Lower leg skin (tissue), 4 donors: ENCODE results near the gene GARIN1A. TPM values are rescaled to one million over a fixed set of nuclear protein-coding genes. Genes with fewer than 3 reads are reported as not detected.
A peak's percentile ranks its signal among the peaks of the same experiment; 100 is the strongest.
"Not testable (repeated sequence)": the region's sequence is repeated elsewhere in the genome, so short reads cannot be mapped to it uniquely, and the experiment has no call there.

Experiments
- DNase-seq, 2 donors: peaks; one replicate each; pipeline ENCODE4 v3.0.0-alpha.2; 2019; ENCODE audit warnings: low spot score in 2 of 2
- H3K4me3 ChIP-seq: fragments of 200-600 bp; sonication (generic); 2 replicates; pipeline ENCODE4 v1.5.1; 2017; ENCODE audit warnings: mild to moderate bottlenecking, low read depth; ENCODE audit not compliant: poor library complexity, severe bottlenecking
- POLR2A ChIP-seq, 2 donors: fragments of 450-650 bp; IDR thresholded peaks; one replicate each; pipeline ENCODE4 v1.6.1; 2016 to 2017; ENCODE audit warnings: antibody characterized with exemption in 2 of 2, mild to moderate bottlenecking in 1 of 2, moderate library complexity in 1 of 2
- WGBS, 2 donors: methylation state at CpG; one replicate each; pipeline ENCODE4 v1.1.5; 2018; 5-methylcytosine and 5-hydroxymethylcytosine counted together
- intact Hi-C: fragments of 100-400 bp; cut with DNase I; formaldehyde crosslinking; loops from one replicate; pipeline ENCODE4 v1.15.0; 2023; ENCODE audit warnings: low total_unique reads
- total RNA-seq, 4 donors: library from RNA; depleted of rRNA; stranded (reverse); fragments of >200 nt; gene quantifications; one replicate each; pipeline ENCODE4 v1.1.0, GENCODE V29; 2016
- TF ChIP-seq, protein P1 (sequence below), 3 donors: fragments of 450-650 bp; IDR thresholded peaks; one replicate each; pipeline ENCODE4 v1.5.1; 2016; ENCODE audit warnings: antibody characterized with exemption in 3 of 3, mild to moderate bottlenecking in 3 of 3, moderate library complexity in 2 of 3

GARIN1A gene
- total RNA-seq, 4 donors from 2014 or later: 0.26 to 1.0 (median 0.71) TPM; not detected in 1

GRCh38 chr7:128660596-128660995, 11.5 kb upstream of the GARIN1A start:
- H3K4me3 ChIP-seq: no peak overlapping the region
- DNase-seq: no peak
- intact Hi-C loops: no loop called here
- 94 to 95% methylated on average over 3 of the region's 3 CpGs for WGBS, 2 donors
- no peak for TF ChIP-seq POLR2A (IDR thresholded peaks at IDR 0.05)
- TF ChIP-seq, protein P1, sequence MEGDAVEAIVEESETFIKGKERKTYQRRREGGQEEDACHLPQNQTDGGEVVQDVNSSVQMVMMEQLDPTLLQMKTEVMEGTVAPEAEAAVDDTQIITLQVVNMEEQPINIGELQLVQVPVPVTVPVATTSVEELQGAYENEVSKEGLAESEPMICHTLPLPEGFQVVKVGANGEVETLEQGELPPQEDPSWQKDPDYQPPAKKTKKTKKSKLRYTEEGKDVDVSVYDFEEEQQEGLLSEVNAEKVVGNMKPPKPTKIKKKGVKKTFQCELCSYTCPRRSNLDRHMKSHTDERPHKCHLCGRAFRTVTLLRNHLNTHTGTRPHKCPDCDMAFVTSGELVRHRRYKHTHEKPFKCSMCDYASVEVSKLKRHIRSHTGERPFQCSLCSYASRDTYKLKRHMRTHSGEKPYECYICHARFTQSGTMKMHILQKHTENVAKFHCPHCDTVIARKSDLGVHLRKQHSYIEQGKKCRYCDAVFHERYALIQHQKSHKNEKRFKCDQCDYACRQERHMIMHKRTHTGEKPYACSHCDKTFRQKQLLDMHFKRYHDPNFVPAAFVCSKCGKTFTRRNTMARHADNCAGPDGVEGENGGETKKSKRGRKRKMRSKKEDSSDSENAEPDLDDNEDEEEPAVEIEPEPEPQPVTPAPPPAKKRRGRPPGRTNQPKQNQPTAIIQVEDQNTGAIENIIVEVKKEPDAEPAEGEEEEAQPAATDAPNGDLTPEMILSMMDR (IDR thresholded peaks at IDR 0.05): no peak

- TF ChIP-seq, protein P1 (IDR thresholded peaks at IDR 0.05): no peak
- no peak for TF ChIP-seq POLR2A (IDR thresholded peaks at IDR 0.05)
- 95 to 96% methylated on average over 5 of the region's 5 CpGs for WGBS, 2 donors
- intact Hi-C loops: no loop called here
- H3K4me3 ChIP-seq: no peak overlapping the region
- no peak for DNase-seq
Measured at GRCh38 chr7:128661446-128661845, 10.6 kb upstream of the GARIN1A start.

DNA sequence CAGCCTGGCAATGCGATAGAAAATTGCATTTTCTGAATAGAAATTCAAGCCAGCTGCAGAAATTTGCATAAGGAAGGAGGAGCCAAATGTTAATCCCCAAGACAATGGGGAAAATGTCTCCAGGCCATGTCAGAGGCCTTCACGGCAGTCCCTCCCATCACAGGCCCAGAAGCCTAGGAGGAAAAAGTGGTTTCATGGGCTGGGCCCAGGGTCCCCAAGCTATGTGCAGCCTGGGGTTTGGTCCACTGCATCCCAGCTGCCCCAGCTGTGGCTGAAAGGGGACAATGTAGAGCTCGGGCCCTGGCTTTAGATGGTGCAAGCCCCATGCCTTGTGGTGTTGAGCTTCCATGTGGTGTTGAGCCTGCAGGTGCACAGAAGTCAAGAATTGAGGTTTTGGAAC, 10.0 kb upstream of the GARIN1A start:
- intact Hi-C loops: no loop called here
- TF ChIP-seq POLR2A (IDR thresholded peaks at IDR 0.05): no peak
- TF ChIP-seq, protein P1 (IDR thresholded peaks at IDR 0.05): no peak
- DNase-seq: peak in 1 of 2 donors; percentile 63
- H3K4me3 ChIP-seq: no peak overlapping the region
- 92 to 100% methylated on average over 3 of the region's 3 CpGs for WGBS, 2 donors

DNA sequence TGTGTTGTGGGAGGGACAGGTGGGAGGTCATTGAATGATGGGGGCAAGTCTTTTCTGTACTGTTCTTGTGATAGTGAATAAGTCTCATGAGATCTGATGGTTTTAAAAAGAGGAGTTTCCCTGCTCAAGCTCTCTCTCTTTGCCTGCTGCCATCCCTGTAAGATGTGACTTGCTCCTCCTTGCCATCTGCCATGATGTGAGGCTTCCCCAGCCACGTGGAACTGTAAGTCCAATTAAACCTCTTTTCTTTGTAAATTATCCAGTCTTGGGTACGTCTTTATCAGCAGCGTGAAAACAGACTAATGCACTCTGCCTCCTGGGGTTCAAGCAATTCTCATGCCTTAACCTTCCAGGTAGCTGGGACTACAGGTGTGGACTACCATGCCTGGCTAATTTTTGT, 8.9 kb upstream of the GARIN1A start:
- H3K4me3 ChIP-seq, DNase-seq, intact Hi-C loops: not testable (repeated sequence)
- WGBS, 2 donors: 89 to 96% methylated on average over 3 of the region's 3 CpGs

GRCh38 chr7:128665057-128665456, 7.0 kb upstream of the GARIN1A start:
- WGBS, 2 donors: 62 to 73% methylated on average over 1 of the region's 1 CpG
- DNase-seq: no peak
- no peak overlapping the region for H3K4me3 ChIP-seq
- intact Hi-C loops: no loop called here
- TF ChIP-seq, protein P1 (IDR thresholded peaks at IDR 0.05): no peak
- no peak for TF ChIP-seq POLR2A (IDR thresholded peaks at IDR 0.05)

- intact Hi-C loops: no loop called here
- 84 to 90% methylated on average over 8 of the region's 8 CpGs for WGBS, 2 donors
- H3K4me3 ChIP-seq: no peak overlapping the region
- no peak for DNase-seq
- TF ChIP-seq, protein P1 (IDR thresholded peaks at IDR 0.05): no peak
- TF ChIP-seq POLR2A (IDR thresholded peaks at IDR 0.05): no peak
Measured at GRCh38 chr7:128666200-128666599, 5.9 kb upstream of the GARIN1A start.
